B cell (primary cell): ENCODE measurements around the gene CEP43. TPM values are rescaled to one million over a fixed set of nuclear protein-coding genes. Genes with fewer than 3 reads are reported as not detected.

ENCODE experiments used
- polyA plus RNA-seq: library from polyadenylated mRNA; depleted of rRNA; stranded (reverse); fragments of >200 nt; gene quantifications from 2 replicates; pipeline ENCODE4 v1.2.3, GENCODE V29; 2012
- small RNA-seq: library from RNA; depleted of rRNA; stranded (forward); fragments of <200 nt; gene quantifications from one replicate; pipeline ENCODE3, GENCODE V24; 2012; ENCODE audit warnings: low replicate concordance, low read depth; ENCODE audit not compliant: insufficient read length
- total RNA-seq, 2 donors: library from RNA; stranded (reverse); fragments of 120-200 nt in 1 of 2; gene quantifications; 1 replicate in 1 of 2; 2 replicates in 1 of 2; pipeline versions ENCODE4 v1.2.3 to v1.2.4, GENCODE V29; 2013 to 2022

The CEP43 gene
- total and polyA plus RNA-seq, 2 donors (not counting 1 experiment from before 2014, with no cell fraction given): 10.1 to 39.7 TPM

Small RNA genes within 50 kb of the gene (small RNA-seq; reads per million reads assigned to genes)
- not detected for gene MIR3939

Other genes with a start within 250 kb of the CEP43 start
- gene RNASET2, start 42.8 kb upstream of the CEP43 start, total RNA-seq: 293 and 302 TPM in 2 replicates
- gene RNASET2, start 42.8 kb upstream of the CEP43 start, polyA plus RNA-seq: 330 and 461 TPM in 2 replicates
- 30.7 and 30.9 TPM in 2 replicates for gene CCR6, start 123.7 kb downstream of the CEP43 start, total RNA-seq
- gene CCR6, start 123.7 kb downstream of the CEP43 start, polyA plus RNA-seq: 18.2 and 25.9 TPM in 2 replicates
- gene GPR31, start 158.6 kb downstream of the CEP43 start, total RNA-seq: not detected in 2 replicates
- gene GPR31, start 158.6 kb downstream of the CEP43 start, polyA plus RNA-seq: not detected in 2 replicates